ENCODE data around the gene RCAN2. TPM values are rescaled to one million over a fixed set of nuclear protein-coding genes. Genes with fewer than 3 reads are reported as not detected.

The RCAN2 gene
- total RNA-seq, 4 donors from 2014 or later = 46.9 to 289 (median 171) TPM

DNA sequence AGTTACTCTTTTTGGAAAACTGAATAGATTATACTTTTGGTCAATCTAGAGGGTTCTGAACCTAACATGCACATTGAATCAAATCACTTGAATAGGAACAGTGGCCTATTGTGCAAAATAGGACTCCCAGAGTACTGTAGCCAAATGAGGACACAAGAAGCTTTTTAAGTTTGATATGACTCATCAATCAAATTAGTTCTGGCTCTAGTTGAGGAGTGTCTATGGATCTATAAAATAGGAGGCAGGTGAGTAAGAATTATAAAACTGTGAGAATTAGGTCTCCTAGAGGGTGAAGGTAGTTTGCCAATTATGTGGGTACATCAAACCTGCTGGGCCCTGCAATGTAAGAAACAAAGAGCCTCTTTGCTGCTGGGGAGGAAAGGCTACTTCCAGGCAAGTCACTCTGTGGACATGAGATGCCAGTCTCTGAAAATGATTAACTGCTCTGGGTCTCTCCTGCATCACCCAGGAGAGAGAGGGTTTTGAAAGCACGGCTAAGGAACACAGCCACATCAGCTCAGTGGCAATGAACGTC lies 112.3 kb downstream of the RCAN2 start:
- Histone ChIP-seq H3K9me3 (no peaks in the 10 kb centered on the region), H3K4me1 (peaks cover 13 to 80% (median 16%) of the 10 kb centered on the region in 3 donors), H3K27ac (no peak overlapping the region), H3K4me3 (no peak overlapping the region), H3K27me3 (no peaks in the 10 kb centered on the region), H3K36me3 (no peaks in the 10 kb centered on the region)
- TF ChIP-seq POLR2AphosphoS5 (IDR thresholded peaks at IDR 0.05) (no peak), POLR2A (IDR thresholded peaks at IDR 0.05) (no peak), EP300 (IDR thresholded peaks at IDR 0.05) (no peak)
- TF ChIP-seq, protein P1, sequence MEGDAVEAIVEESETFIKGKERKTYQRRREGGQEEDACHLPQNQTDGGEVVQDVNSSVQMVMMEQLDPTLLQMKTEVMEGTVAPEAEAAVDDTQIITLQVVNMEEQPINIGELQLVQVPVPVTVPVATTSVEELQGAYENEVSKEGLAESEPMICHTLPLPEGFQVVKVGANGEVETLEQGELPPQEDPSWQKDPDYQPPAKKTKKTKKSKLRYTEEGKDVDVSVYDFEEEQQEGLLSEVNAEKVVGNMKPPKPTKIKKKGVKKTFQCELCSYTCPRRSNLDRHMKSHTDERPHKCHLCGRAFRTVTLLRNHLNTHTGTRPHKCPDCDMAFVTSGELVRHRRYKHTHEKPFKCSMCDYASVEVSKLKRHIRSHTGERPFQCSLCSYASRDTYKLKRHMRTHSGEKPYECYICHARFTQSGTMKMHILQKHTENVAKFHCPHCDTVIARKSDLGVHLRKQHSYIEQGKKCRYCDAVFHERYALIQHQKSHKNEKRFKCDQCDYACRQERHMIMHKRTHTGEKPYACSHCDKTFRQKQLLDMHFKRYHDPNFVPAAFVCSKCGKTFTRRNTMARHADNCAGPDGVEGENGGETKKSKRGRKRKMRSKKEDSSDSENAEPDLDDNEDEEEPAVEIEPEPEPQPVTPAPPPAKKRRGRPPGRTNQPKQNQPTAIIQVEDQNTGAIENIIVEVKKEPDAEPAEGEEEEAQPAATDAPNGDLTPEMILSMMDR (IDR thresholded peaks at IDR 0.05) = no peak
- ATAC-seq = no peak
- WGBS, 2 donors (ENCODE audit: low coverage in 1 of 2) = 58 to 76% methylated on average over 2 of the region's 2 CpGs

DNA sequence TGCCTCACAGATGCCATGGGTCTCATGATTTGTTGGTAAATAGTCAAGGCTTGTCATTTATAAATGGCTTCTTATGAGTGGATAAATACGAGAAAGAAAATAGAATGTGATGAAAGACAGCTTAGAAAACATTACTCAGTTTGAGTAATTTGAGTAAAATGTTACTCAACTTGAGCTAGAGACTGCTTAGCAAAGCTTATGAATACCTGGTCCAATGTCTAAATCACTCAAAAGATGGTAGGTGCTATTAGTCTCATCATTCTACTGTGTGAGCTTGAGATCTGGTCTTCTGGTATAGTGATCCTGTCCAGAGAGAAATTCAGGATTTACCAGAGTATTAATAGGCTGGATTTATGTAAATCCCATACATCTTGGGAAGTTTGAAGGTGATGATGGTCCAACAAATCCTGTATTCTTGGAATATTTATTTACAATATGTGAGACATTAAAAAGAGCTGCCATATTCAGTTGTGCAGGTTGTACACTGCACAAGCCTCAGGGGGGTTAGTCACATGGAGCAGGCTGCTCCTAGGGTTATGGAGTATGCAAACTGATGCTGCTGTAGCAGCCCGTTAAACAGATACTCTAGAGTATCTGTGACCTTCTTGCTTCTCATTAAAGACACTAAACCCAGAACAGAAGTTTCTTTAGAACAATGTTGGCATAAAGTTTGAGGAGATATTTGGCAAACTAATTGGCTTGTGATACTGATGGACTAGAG lies 112.9 kb downstream of the RCAN2 start:
- WGBS, 2 donors (ENCODE audit: low coverage in 1 of 2) = 61 to 77% methylated on average over 2 of the region's 2 CpGs
- peaks cover 13 to 74% (median 16%) of the 10 kb centered on the region in 3 donors for H3K4me1 ChIP-seq
- no peaks in the 10 kb centered on the region for H3K27me3 ChIP-seq
- no peak for ATAC-seq
- H3K4me3 ChIP-seq = no peak overlapping the region
- no peaks in the 10 kb centered on the region for H3K36me3 ChIP-seq
- H3K9me3 ChIP-seq = no peaks in the 10 kb centered on the region
- H3K27ac ChIP-seq = no peak overlapping the region
- TF ChIP-seq POLR2AphosphoS5 (IDR thresholded peaks at IDR 0.05) (no peak), POLR2A (IDR thresholded peaks at IDR 0.05) (no peak), EP300 (IDR thresholded peaks at IDR 0.05) (no peak)
- TF ChIP-seq, protein P1 (IDR thresholded peaks at IDR 0.05) = no peak

DNA sequence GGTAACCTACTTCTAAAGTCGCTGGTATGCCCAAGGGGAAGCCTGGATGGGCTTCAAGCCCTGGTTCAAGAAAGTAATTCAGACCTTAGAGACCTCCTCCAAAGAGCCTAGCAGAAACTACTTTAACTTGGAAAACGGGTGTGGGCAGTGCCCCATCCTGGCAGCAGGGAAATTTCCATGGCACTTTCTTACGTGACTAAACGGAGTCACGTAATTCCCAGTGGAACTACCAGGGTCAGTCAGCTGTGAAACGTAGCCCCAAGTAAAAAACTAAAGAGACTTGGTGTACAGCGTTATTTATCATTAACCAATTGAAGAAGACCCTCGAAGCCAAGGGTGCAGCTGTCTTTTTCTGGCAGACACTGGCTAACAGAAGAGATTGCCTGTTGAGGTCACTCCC lies 114.0 kb downstream of the RCAN2 start:
- no peak for ATAC-seq
- Histone ChIP-seq H3K36me3 (no peaks in the 10 kb centered on the region), H3K4me1 (peaks cover 13 to 74% (median 16%) of the 10 kb centered on the region in 3 donors), H3K9me3 (no peaks in the 10 kb centered on the region), H3K27me3 (no peaks in the 10 kb centered on the region), H3K4me3 (no peak overlapping the region), H3K27ac (no peak overlapping the region)
- TF ChIP-seq EP300 (IDR thresholded peaks at IDR 0.05) = no peak
- TF ChIP-seq POLR2A (IDR thresholded peaks at IDR 0.05) = no peak
- TF ChIP-seq, protein P1 (IDR thresholded peaks at IDR 0.05) = no peak
- 78 to 95% methylated on average over 4 to 7 of the region's 8 CpGs for WGBS, 2 donors (ENCODE audit: low coverage in 1 of 2)

DNA sequence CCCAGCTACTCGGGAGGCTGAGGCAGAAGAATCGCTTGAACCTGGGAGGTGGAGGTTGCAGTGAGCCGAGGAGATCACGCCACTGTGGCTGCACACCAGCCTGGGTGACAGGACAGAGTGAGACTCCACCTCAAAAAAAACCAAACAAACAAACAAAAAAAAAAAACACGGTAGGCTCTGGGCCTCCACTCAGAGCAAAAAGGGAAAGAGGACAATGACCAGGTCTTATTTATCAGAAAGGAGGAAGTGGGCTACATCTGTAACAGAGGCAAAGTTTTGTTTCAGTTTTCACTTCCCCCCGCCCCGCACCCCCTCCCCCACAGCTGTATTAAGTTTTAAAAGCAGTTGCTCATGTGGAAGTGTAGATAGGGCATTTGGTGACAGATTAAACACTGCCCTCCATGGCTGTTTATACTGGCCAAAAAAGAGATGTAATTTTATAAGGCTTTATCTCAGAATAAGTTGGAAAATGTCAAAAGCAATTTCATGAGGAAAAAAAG lies 114.6 kb downstream of the RCAN2 start:
- Histone ChIP-seq H3K4me3 (no peak overlapping the region), H3K36me3 (no peaks in the 10 kb centered on the region), H3K9me3 (no peaks in the 10 kb centered on the region), H3K27me3 (no peaks in the 10 kb centered on the region), H3K4me1 (peaks cover 11 to 69% (median 13%) of the 10 kb centered on the region in 3 donors), H3K27ac (no peak overlapping the region)
- ATAC-seq = no peak
- TF ChIP-seq, protein P1 (IDR thresholded peaks at IDR 0.05) = no peak
- TF ChIP-seq EP300 (IDR thresholded peaks at IDR 0.05) (no peak), POLR2AphosphoS5 (IDR thresholded peaks at IDR 0.05) (no peak), POLR2A (IDR thresholded peaks at IDR 0.05) (no peak)
- WGBS, 2 donors (ENCODE audit: low coverage in 1 of 2) = 46 to 50% methylated on average over 2 to 3 of the region's 7 CpGs

DNA sequence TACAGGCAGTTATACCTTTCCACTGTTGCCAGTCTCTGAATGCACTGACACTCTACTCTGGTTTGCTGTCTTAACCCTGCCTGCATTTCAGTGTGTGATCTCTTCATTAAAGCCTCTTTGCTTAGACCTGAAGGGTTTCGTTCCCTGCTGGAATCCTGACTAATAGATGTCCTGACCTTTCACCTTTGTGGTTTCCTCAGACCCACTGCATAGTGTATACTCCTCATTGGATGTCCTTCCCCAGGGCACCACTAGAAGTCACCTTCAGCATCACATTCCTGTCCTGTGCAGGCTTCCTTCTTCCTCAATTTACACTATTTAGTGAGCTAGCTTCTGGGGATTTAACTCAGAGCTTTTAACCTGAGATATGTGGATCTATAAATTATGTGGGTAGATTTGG lies 120.6 kb downstream of the RCAN2 start:
- no peak for ATAC-seq
- no peaks in the 10 kb centered on the region for H3K27me3 ChIP-seq
- TF ChIP-seq POLR2A (IDR thresholded peaks at IDR 0.05) = no peak
- TF ChIP-seq EP300 (IDR thresholded peaks at IDR 0.05) = no peak
- TF ChIP-seq, protein P1 (IDR thresholded peaks at IDR 0.05) = no peak
- no peak for TF ChIP-seq POLR2AphosphoS5 (IDR thresholded peaks at IDR 0.05)
- H3K4me1 ChIP-seq = peaks cover 0 to 37% (median 3%) of the 10 kb centered on the region in 3 donors
- no peaks in the 10 kb centered on the region for H3K36me3 ChIP-seq
- no peak overlapping the region for H3K4me3 ChIP-seq
- 92 to 100% methylated on average over 1 of the region's 1 CpG for WGBS, 2 donors (ENCODE audit: low coverage in 1 of 2)
- H3K27ac ChIP-seq = no peak overlapping the region
- H3K9me3 ChIP-seq = no peaks in the 10 kb centered on the region

Measured in gastroesophageal sphincter (tissue), 4 donors.